Activated T-helper 1 cell treated with anti-CD3 and anti-CD28 coated beads, Interleukin-12 subunit alpha, Interleukin-12 subunit beta, Interleukin-2, Interleukin-4 antibody, amounts not matched to agents 30 ng/mL and 10 ng/mL and 1 ng/mL, durations not matched to agents 14 hours and 24 hours and 36 hours (primary cell): ENCODE data around the gene YAF2. TPM values are rescaled to one million over a fixed set of nuclear protein-coding genes. Genes with fewer than 3 reads are reported as not detected.
"Not testable (repeated sequence)": the region's sequence is repeated elsewhere in the genome, so short reads cannot be mapped to it uniquely, and the experiment has no call there.

Source experiments
- DNase-seq: peaks from one replicate; pipeline ENCODE4 v3.0.0; 2021; ENCODE audit warnings: low spot score
- H3K27ac Mint-ChIP-seq: one replicate; pipeline ENCODE4 v1.8.0; 2021; ENCODE audit warnings: mild to moderate bottlenecking, mixed read lengths
- H3K27me3 Mint-ChIP-seq: one replicate; pipeline ENCODE4 v1.8.0; 2022; ENCODE audit warnings: mild to moderate bottlenecking, moderate library complexity, mixed read lengths; ENCODE audit not compliant: insufficient read depth
- H3K36me3 Mint-ChIP-seq: one replicate; pipeline ENCODE4 v1.8.0; 2021; ENCODE audit warnings: low read depth, mixed read lengths
- H3K4me1 Mint-ChIP-seq: one replicate; pipeline ENCODE4 v1.8.0; 2021; ENCODE audit warnings: low read depth, mixed read lengths
- H3K4me3 Mint-ChIP-seq: one replicate; pipeline ENCODE4 v1.8.0; 2021; ENCODE audit warnings: mild to moderate bottlenecking, moderate library complexity, mixed read lengths
- H3K9me3 Mint-ChIP-seq: one replicate; pipeline ENCODE4 v1.8.0; 2021; ENCODE audit warnings: mixed read lengths
- intact Hi-C: fragments of 100-400 bp; cut with micrococcal nuclease; formaldehyde crosslinking; loops from one replicate; pipeline ENCODE4 v1.15.1; 2024
- total RNA-seq: library from RNA; stranded (reverse); gene quantifications from 2 replicates; pipeline ENCODE4 v1.2.3, GENCODE V29; 2022

Gene YAF2
- total RNA-seq, 1 donor from 2014 or later = 46.8 TPM

GRCh38 chr12:42270596-42270995 lies 32.5 kb upstream of the YAF2 start:
- Mint-ChIP-seq H3K27me3 (peaks cover 3% of the 10 kb centered on the region), H3K4me1 (no peaks in the 10 kb centered on the region), H3K27ac (no peak overlapping the region), H3K4me3 (no peak overlapping the region), H3K36me3 (no peaks in the 10 kb centered on the region), H3K9me3 (peaks cover 4% of the 10 kb centered on the region)
- DNase-seq = no peak
- intact Hi-C loops = no loop called here

DNA sequence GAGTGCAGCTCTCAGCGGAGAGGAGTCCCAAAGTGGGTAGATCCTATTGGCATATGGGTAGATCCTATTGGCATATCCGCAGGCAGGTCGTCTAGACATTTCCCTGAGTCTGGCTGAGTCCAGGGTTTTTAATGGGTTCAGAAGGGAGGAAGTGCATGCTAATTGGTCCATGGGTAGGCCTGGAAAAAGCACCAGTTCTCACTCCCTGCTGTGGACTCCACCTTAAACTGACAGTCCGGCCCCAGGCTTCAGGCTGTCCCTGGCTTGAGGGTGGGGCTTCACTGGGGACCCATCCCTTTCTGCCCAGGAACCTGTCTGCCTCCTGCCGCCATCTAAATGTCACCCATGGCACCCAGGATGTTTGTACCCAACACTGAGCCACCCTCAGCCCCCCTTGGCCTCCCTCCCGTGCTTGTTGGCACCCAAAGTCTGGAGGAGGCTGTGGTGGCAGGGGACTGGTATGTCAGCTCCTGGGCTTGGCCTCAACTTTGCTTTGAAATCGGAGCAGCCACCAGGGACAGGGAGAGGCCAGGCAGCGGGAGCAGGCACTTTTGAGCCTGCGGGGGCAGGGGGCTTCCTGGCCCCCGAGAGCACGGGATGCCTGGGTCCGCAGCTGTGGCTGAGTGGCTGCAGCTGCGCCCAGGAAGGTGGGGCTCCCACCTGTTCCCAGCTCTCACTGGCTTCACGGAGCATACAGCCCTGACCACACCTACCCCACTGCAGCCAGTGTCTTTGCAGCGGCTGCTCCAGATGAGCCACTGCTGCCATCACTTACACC lies 29.6 kb upstream of the YAF2 start:
- DNase-seq = no peak
- Mint-ChIP-seq H3K36me3 (no peaks in the 10 kb centered on the region), H3K27me3 (peaks cover 5% of the 10 kb centered on the region), H3K27ac (no peak overlapping the region), H3K4me1 (no peaks in the 10 kb centered on the region), H3K9me3 (peaks cover 1% of the 10 kb centered on the region), H3K4me3 (no peak overlapping the region)
- intact Hi-C loops = no loop called here

DNA sequence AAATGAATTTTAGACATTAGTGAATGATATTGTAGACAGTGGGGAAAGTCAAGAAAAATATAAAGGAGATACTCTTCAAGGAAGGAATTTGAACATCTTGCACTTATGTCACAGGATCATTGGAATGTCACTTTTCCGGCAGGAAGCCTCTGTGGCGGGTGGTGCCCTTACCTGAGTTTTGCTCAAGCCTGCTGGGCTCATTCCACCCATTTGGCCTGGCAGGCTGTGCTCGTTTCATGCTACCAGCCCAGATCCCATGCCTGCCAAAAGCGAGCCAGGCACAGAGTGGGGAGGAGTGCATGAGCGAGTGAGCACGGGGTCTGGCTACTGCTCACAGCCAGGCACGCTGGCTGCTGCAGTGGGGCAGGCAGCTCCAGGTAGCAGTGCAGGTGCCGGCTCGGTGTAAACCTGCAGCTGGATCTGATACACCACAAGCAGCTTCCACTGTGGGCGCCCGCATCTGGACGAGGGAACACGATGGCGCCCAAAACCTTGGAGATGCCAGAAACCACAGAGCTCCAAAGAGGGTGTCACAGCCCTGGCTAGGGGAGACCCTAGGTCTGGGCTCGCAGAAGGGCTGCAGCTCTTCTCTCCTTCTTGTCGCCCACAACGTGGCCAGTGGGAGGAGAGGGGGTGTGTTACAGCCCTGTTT lies 28.7 kb upstream of the YAF2 start:
- H3K9me3 Mint-ChIP-seq = no peaks in the 10 kb centered on the region
- no peak overlapping the region for H3K27ac Mint-ChIP-seq
- no peak for DNase-seq
- H3K27me3 Mint-ChIP-seq = peaks cover 5% of the 10 kb centered on the region
- intact Hi-C loops = no loop called here
- H3K4me3 Mint-ChIP-seq = no peak overlapping the region
- H3K4me1 Mint-ChIP-seq = no peaks in the 10 kb centered on the region
- H3K36me3 Mint-ChIP-seq = no peaks in the 10 kb centered on the region

GRCh38 chr12:42262271-42262670 lies 24.2 kb upstream of the YAF2 start:
- intact Hi-C loops = no loop called here
- Mint-ChIP-seq H3K36me3 (no peaks in the 10 kb centered on the region), H3K27ac (no peak overlapping the region), H3K9me3 (no peaks in the 10 kb centered on the region), H3K4me1 (no peaks in the 10 kb centered on the region), H3K27me3 (peaks cover 2% of the 10 kb centered on the region), H3K4me3 (no peak overlapping the region)
- no peak for DNase-seq

DNA sequence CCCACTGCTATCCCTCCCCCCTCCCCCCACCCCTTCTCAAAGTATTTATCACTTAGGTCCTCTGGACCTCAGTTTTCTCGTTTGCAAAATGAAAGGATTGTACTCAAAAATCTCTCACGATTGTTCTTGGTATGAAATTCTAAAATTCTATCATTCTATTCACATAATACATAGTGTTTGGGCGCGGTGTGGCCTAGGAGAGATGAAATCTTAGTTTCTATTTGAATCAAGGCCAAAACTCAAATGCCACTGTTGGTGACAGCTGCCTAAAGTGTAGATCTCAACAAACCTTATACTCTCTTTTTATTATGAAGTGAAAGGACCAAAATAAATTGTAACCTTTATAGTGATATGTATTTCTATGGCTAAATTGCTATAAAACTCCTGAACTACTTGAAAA lies 23.7 kb upstream of the YAF2 start:
- H3K36me3 Mint-ChIP-seq = no peaks in the 10 kb centered on the region
- H3K27me3 Mint-ChIP-seq = peaks cover 2% of the 10 kb centered on the region
- no peak overlapping the region for H3K4me3 Mint-ChIP-seq
- DNase-seq = no peak
- no peak overlapping the region for H3K27ac Mint-ChIP-seq
- intact Hi-C loops = no loop called here
- no peaks in the 10 kb centered on the region for H3K4me1 Mint-ChIP-seq
- H3K9me3 Mint-ChIP-seq = no peaks in the 10 kb centered on the region

DNA sequence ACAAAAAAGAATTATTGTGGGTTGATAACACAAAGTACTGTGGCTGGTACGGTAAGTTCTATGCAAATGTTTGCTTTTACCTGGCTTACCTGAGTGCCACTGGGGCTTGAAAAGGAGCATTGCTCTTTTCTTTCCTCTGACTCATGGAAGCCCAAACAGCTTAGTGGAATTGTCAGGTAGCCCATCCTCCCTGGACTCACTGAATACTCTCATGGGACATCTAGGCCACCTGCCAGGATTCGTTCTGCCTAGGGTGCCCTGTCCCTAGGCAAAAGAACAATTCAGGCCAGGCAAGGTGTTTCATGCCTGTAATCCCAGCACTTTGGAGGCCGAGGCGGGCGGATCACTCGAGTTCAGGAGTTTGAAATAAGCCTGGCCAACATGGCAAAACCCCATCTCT lies 22.5 kb upstream of the YAF2 start:
- no peak for DNase-seq
- Mint-ChIP-seq H3K27ac (no peak overlapping the region), H3K4me1 (no peaks in the 10 kb centered on the region), H3K36me3 (no peaks in the 10 kb centered on the region), H3K4me3 (no peak overlapping the region), H3K27me3 (peaks cover 2% of the 10 kb centered on the region), H3K9me3 (peaks cover 3% of the 10 kb centered on the region)
- intact Hi-C loops = no loop called here

DNA sequence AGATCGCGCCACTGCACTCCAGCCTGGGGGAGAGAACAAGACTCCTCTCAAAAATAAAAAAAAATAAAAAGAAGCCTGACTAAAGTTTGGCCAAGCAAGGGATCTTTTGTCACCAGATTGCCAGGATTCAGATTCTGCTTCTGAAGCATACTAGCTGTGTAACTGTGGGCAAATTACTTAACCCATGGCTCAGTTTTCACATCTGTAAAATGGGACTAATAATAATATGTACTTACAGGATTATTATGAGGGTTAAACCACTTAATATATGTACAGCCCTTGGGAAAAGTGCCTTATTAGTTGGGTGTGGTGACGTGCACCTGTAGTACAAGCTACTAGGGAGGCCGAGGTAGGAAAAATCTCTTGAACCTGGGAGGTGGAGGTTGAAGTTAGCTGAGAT lies 21.7 kb upstream of the YAF2 start:
- no peak overlapping the region for H3K27ac Mint-ChIP-seq
- H3K4me3 Mint-ChIP-seq = no peak overlapping the region
- peaks cover 3% of the 10 kb centered on the region for H3K9me3 Mint-ChIP-seq
- intact Hi-C loops = no loop called here
- H3K27me3 Mint-ChIP-seq = no peaks in the 10 kb centered on the region
- no peaks in the 10 kb centered on the region for H3K4me1 Mint-ChIP-seq
- no peak for DNase-seq
- no peaks in the 10 kb centered on the region for H3K36me3 Mint-ChIP-seq

GRCh38 chr12:42255866-42256261 lies 17.8 kb upstream of the YAF2 start:
- Mint-ChIP-seq H3K27me3 (peaks cover 4% of the 10 kb centered on the region), H3K4me1 (no peaks in the 10 kb centered on the region), H3K36me3 (no peaks in the 10 kb centered on the region), H3K9me3 (peaks cover 3% of the 10 kb centered on the region), H3K4me3 (no peak overlapping the region), H3K27ac (no peak overlapping the region)
- DNase-seq = no peak
- intact Hi-C loops = no loop called here

- DNase-seq = no peak
- H3K36me3 Mint-ChIP-seq = no peaks in the 10 kb centered on the region
- H3K4me3 Mint-ChIP-seq = no peak overlapping the region
- H3K9me3 Mint-ChIP-seq = peaks cover 3% of the 10 kb centered on the region
- intact Hi-C loops = no loop called here
- no peaks in the 10 kb centered on the region for H3K4me1 Mint-ChIP-seq
- no peak overlapping the region for H3K27ac Mint-ChIP-seq
- H3K27me3 Mint-ChIP-seq = peaks cover 4% of the 10 kb centered on the region
Observed at GRCh38 chr12:42255221-42255865, 17.3 kb upstream of the YAF2 start.

DNA sequence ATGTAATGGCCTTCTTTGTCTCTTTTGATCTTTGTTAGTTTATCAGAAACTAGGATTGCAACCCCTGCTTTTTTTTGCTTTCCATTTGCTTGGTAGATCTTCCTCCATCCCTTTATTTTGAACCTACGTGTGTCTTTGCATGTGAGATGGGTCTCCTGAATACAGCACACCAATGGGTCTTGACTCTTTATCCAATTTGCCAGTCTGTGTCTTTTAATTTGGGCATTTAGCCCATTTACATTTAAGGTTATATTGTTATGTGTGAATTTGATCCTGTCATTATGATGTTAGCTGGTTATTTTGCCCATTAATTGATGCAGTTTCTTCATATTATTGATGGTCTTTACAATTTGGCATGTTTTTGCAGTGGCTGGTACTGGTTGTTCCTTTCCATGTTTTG lies 14.6 kb upstream of the YAF2 start:
- H3K9me3 Mint-ChIP-seq, H3K27ac Mint-ChIP-seq, H3K4me3 Mint-ChIP-seq, H3K36me3 Mint-ChIP-seq, DNase-seq, H3K4me1 Mint-ChIP-seq, intact Hi-C loops, H3K27me3 Mint-ChIP-seq: not testable (repeated sequence)

- intact Hi-C loops, DNase-seq, H3K4me1 Mint-ChIP-seq, H3K27me3 Mint-ChIP-seq, H3K27ac Mint-ChIP-seq, H3K9me3 Mint-ChIP-seq, H3K4me3 Mint-ChIP-seq, H3K36me3 Mint-ChIP-seq: not testable (repeated sequence)
Observed at GRCh38 chr12:42249033-42249432, 11.0 kb upstream of the YAF2 start.

DNA sequence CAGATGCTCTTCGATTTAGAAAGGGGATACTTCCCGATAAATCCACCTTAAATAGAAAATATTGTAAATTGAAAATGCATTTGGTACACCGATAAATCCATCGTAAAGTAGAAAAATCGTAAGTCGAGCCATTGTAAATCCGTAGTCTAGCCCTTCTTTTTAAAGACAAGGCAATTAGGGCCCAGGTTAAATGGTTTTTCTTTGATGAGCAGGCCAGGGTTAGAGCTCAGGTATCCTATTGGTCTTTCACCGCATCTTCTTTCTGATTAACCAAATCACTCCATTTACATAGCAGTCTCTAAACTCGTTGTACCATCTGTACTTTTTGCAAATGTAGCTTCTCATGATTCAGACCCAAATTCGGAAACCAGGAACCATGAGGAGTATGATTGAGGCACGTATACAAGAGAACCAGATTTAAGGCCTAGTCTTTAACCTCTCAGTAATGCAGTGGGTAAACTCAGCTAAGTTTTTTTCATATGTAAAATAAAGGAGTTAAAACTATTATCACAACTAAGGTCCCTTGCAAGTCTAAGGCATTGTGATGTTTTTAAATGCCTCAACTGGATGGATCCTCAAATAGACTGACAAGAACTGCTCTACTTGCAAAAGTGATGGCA lies 2.2 kb upstream of the YAF2 start:
- H3K9me3 Mint-ChIP-seq = no peaks in the 10 kb centered on the region
- peaks cover 30% of the 10 kb centered on the region for H3K4me1 Mint-ChIP-seq
- H3K4me3 Mint-ChIP-seq = no peak overlapping the region
- intact Hi-C loops = no loop called here
- peaks cover 12% of the 10 kb centered on the region for H3K36me3 Mint-ChIP-seq
- H3K27me3 Mint-ChIP-seq = no peaks in the 10 kb centered on the region
- no peak for DNase-seq
- no peak overlapping the region for H3K27ac Mint-ChIP-seq

DNA sequence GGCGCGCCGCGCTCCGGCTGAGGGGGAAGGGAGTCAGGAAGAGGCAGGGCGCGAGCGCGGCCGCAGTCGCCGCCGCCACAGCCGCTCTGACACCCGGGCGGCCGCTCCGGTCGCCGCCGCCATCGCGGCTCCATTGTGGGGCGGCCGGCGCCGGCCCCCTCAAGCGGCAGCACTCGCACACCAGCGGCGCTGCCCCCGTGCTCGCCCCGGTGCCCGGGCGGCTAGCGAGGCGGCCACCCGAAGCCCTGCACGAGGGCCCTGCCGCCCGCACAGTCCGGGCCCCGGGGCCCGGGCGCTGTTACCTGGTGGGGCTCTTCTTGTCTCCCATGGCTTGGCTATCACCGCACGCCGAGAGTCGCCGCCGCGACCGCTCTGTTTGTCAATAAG lies 202 bp downstream of the YAF2 start:
- Mint-ChIP-seq H3K36me3 (peaks cover 23% of the 10 kb centered on the region), H3K9me3 (no peaks in the 10 kb centered on the region), H3K27ac (peak overlapping the region; percentile 87), H3K4me1 (peaks cover 40% of the 10 kb centered on the region), H3K4me3 (peak overlapping the region; percentile 86), H3K27me3 (no peaks in the 10 kb centered on the region)
- DNase-seq = no peak
- intact Hi-C loops = loop anchor here (1.0 to 5.0 kb wide), 5 partner anchors 62 to 139 kb away; partner anchors contain the start of genes GXYLT1, PPHLN1 and ZCRB1
